Activated B cell treated with CpG ODN at 0.5 μM for 24 hours (primary cell): ENCODE data around the gene LGALS12. TPM values are rescaled to one million over a fixed set of nuclear protein-coding genes. Genes with fewer than 3 reads are reported as not detected.

Experiments used
- ATAC-seq: fragments of 200-7000 bp; cut with Tn5 transposase; one replicate; pipeline ENCODE4 v1.10.0; 2021; ENCODE audit warnings: low read depth, mild to moderate bottlenecking, moderate library complexity
- CTCF ChIA-PET: fragments of 350-600 bp; sonication (Branson Sonifier 250); formaldehyde crosslinking; loops from one replicate; lab custom pipeline; 2021; ENCODE audit warnings: antibody characterized with exemption; lab: Charles Lee
- POLR2A ChIA-PET: fragments of 350-600 bp; sonication (Branson Sonifier 250); formaldehyde crosslinking; loops from one replicate; lab custom pipeline; 2021; ENCODE audit warnings: antibody characterized with exemption; lab: Charles Lee
- DNase-seq: peaks from one replicate; pipeline ENCODE4 v3.0.0; 2022
- H3K27ac Mint-ChIP-seq: one replicate; pipeline ENCODE4 v1.8.0; 2020; ENCODE audit warnings: mixed read lengths
- H3K27me3 Mint-ChIP-seq: one replicate; pipeline ENCODE4 v1.8.0; 2021; ENCODE audit warnings: mixed read lengths
- H3K36me3 Mint-ChIP-seq: one replicate; pipeline ENCODE4 v1.8.0; 2021; ENCODE audit warnings: low read depth, mixed read lengths
- H3K4me1 Mint-ChIP-seq: one replicate; pipeline ENCODE4 v1.8.0; 2021; ENCODE audit warnings: mixed read lengths
- H3K4me3 Mint-ChIP-seq: one replicate; pipeline ENCODE4 v1.8.0; 2020; ENCODE audit warnings: mild to moderate bottlenecking, mixed read lengths
- H3K9me3 Mint-ChIP-seq: one replicate; pipeline ENCODE4 v1.8.0; 2020; ENCODE audit warnings: mixed read lengths
- CTCF ChIP-seq: fragments of 200-600 bp; IDR thresholded peaks from one replicate; pipeline ENCODE4 v1.8.0; 2022; ENCODE audit warnings: antibody characterized with exemption, mild to moderate bottlenecking
- intact Hi-C: fragments of 100-400 bp; cut with micrococcal nuclease; formaldehyde crosslinking; loops from one replicate; pipeline ENCODE4 v1.15.1; 2024
- total RNA-seq: library from RNA; stranded (reverse); gene quantifications from 2 replicates; pipeline ENCODE4 v1.2.3, GENCODE V29; 2022

The LGALS12 gene
- total RNA-seq: not detected in 2 replicates

DNA sequence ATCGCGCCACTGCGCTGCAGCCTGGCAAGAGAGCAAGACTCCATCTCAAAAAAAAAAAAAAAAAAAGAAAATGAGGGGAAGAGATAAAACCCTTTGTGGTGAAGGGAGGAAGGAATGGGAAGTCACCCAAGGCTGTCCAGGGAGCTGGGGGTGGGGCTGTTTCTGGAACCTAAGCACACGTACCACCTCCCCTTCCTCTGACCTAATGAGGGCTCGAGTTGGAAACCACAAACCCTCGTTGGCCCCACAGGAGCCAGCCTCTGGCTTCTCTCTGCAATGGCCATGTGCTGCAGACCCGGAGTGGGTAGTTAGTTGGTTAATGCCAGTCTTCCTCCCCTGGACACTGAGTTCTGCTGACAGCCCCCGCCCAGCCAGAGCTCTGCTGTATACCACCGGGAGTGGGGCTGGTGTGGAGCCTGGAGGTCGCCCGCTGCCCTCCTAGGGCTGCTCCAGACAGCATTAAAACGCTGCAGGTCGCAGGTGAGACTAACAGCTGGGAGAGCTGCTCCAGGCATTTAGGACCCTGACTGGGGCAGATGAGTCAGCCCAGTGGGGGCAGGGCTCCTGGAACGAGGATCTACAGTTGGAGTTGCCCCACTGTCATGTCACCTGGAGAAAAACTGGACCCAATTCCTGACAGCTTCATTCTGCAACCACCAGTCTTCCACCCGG is at the start of gene LGALS12:
Gene LGALS12 (plus strand): TSS at position 228 of the 672 bp plus-strand sequence. CDS start 375 bp downstream, at position 603.
- no peak for TF ChIP-seq CTCF
- POLR2A ChIA-PET: no interaction called here
- no peak within 1 kb of the TSS for H3K27ac Mint-ChIP-seq

DNA sequence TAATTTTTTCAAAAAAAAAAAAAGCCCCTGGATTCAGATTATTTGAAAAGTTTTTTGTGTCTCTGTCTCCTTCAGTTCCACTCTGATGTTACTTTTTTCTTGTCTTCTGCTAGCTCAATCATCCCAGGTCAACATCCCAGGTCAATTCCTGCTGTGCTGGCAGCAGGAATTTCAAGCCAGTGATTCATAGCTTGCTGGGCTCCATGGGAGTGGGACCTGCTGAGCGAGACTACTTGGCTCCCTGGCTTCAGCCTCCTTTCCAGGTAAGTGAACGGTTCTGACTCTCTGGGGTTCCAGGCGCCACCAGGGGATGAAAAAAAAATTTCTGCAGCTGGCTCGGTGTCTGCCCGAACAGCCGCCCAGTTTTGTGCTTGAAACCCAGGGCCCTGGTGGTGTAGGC is 46.3 kb upstream of the LGALS12 start:
- ATAC-seq (no peak), DNase-seq (no peak)
- no peak for TF ChIP-seq CTCF
- ChIA-PET POLR2A (no interaction called here), CTCF (no interaction called here)
- H3K27ac Mint-ChIP-seq: no peak overlapping the region
- no peaks in the 10 kb centered on the region for H3K4me1 Mint-ChIP-seq
- no peaks in the 10 kb centered on the region for H3K9me3 Mint-ChIP-seq
- H3K27me3 Mint-ChIP-seq: peaks cover 11% of the 10 kb centered on the region
- H3K4me3 Mint-ChIP-seq: no peak overlapping the region
- no peaks in the 10 kb centered on the region for H3K36me3 Mint-ChIP-seq
- intact Hi-C loops: no loop called here

More for the DNA sequence above, at the start of gene LGALS12:
- H3K36me3 Mint-ChIP-seq: no peaks in the 10 kb centered on the region
- CTCF ChIA-PET: no interaction called here
- H3K4me3 Mint-ChIP-seq: no peak within 1 kb of the TSS
- intact Hi-C loops: no loop called here
- no peak for ATAC-seq
- peaks cover 30% of the 10 kb centered on the region for H3K27me3 Mint-ChIP-seq
- no peak for DNase-seq
- peaks cover 2% of the 10 kb centered on the region for H3K4me1 Mint-ChIP-seq
- no peaks in the 10 kb centered on the region for H3K9me3 Mint-ChIP-seq

- ATAC-seq: no peak
- Mint-ChIP-seq H3K9me3 (no peaks in the 10 kb centered on the region), H3K27me3 (peaks cover 18% of the 10 kb centered on the region), H3K4me1 (no peaks in the 10 kb centered on the region), H3K4me3 (no peak overlapping the region), H3K36me3 (no peaks in the 10 kb centered on the region), H3K27ac (no peak overlapping the region)
- intact Hi-C loops: no loop called here
- TF ChIP-seq CTCF: no peak
- CTCF ChIA-PET: no interaction called here
- no peak for DNase-seq
- POLR2A ChIA-PET: no interaction called here
Measured at GRCh38 chr11:63462137-63462536, 43.7 kb upstream of the LGALS12 start.

DNA sequence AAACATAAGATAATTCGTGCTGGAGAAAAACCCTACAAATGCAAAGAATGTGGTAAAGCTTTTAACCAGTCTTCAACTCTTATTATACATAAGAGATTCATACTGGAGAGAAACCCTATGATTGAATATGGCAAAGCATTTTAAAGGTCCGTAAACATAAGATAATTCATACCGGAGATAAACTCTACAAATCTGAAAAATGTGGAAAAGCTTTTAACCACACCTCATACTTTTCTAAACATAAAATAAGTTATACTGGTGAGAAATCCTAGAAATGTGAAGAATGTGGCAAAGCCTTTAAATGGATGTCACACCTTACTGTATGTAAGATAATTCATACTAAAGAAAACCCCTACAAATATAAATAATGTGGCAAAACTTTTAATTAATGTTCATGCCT is 35.6 kb upstream of the LGALS12 start:
- ATAC-seq: no peak
- H3K27ac Mint-ChIP-seq: no peak overlapping the region

More for the DNA sequence above, 35.6 kb upstream of the LGALS12 start:
- Mint-ChIP-seq H3K9me3 (peaks cover 13% of the 10 kb centered on the region), H3K4me3 (no peak overlapping the region), H3K4me1 (no peaks in the 10 kb centered on the region), H3K27me3 (peaks cover 12% of the 10 kb centered on the region), H3K36me3 (no peaks in the 10 kb centered on the region)
- POLR2A ChIA-PET: no interaction called here
- DNase-seq: no peak
- CTCF ChIA-PET: no interaction called here
- intact Hi-C loops: loop anchor here (10.0 kb wide), 1 partner anchor 474 kb away; no protein-coding TSS in a partner anchor
- no peak for TF ChIP-seq CTCF
